Stomach (tissue), 4 donors: Measurements from ENCODE around the gene TMEM47.

Source experiments
- CTCF ChIP-seq, 7 experiments: fragments of 450-650 bp in 4 of 7; fragments of 200-600 bp in 3 of 7; sonication (generic) in 3 of 7; IDR thresholded peaks; one replicate each; pipeline ENCODE4 v1.5.1; 2016 to 2019; ENCODE audit warnings: antibody characterized with exemption in 7 of 7, control low read depth in 2 of 7, mild to moderate bottlenecking in 1 of 7
- POLR2A ChIP-seq, 4 donors: fragments of 450-650 bp; IDR thresholded peaks; one replicate each; pipeline ENCODE4 v1.6.1; 2016; ENCODE audit warnings: antibody characterized with exemption in 4 of 4, control low read depth in 2 of 4, mild to moderate bottlenecking in 1 of 4, moderate library complexity in 1 of 4
- POLR2AphosphoS5 ChIP-seq, 3 donors: sonication (generic); formaldehyde crosslinking; IDR thresholded peaks; one replicate each; pipeline ENCODE4 v1.6.1; 2016; ENCODE audit warnings: antibody characterized with exemption in 3 of 3

- TF ChIP-seq CTCF (IDR thresholded peaks at IDR 0.05) (no peak), POLR2A (IDR thresholded peaks at IDR 0.05) (no peak), POLR2AphosphoS5 (IDR thresholded peaks at IDR 0.05) (no peak)
Measured at GRCh38 chrX:34631479-34632220, 25.4 kb downstream of the TMEM47 start.
